ENCODE data around the gene SIL1.

The SIL1 gene

DNA sequence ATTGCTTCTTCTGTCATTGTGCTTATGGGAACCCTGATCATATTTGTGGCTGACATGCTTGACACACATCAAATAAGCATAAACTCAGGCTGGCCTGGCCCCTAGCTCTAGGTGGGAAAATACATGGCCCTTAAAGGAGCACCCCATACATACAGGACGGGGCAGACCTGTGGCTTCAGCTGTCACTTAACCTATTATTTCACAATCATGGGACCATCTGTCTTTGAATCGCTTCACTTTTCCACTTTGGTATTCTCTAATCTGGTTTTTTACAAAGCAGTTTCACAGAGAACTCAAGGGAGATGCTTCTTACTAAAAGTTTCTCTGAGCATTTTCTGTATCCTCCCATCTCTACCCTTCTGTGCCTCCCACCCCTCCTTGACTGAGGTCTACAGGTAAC, 288.4 kb downstream of the SIL1 start:
- peak; percentile 32 for DNase-seq

DNA sequence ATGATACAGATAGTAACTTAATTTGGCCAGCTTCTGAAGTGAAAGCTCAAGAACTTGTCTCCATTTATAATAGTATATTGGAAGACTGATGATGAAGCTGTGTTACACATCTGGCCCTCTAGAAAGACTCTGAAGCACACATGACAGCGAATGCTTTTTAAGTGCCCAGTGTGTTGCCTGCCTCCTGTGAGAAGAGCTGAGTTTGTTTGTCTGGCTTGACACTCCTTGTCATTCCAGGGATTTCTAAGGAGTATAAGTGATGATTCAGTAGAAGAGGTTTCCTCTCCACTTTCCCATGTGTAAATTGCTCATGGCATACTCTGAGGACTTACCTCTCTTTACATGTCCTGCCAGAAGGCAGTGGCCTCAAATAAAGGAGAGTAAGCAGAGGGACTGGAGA, 292.6 kb downstream of the SIL1 start:
- no peak for DNase-seq

DNA sequence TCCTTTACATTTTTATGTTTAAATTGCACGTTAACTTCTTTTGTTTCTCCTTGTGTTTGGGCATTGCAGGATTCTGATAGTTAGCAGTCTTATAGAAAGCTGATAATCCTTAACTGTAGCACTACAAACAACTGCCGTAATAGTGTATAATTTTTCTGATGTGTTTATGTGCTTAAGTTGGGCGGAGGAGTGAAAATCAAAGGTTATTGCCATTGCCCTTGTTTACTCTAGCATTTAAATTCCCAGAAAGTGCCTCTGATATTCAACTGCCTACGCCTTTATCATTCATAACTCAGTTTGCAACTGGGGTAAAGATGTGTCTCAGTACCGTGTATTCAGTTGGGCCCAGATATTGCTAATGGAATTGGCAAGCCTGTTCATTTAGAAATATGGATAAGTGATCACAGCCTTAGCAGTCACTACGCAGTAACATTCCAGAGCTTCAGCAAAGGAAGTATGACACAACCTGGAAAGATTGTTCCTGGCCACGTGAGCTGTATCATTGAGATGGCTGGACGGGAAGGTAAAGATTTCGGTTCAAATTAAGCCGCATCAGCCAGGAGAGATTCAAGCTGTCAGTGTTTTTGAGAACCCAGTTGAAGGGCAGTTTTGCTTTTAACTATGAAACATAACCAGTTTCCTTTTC, 294.9 kb downstream of the SIL1 start:
- DNase-seq, result no peak

DNA sequence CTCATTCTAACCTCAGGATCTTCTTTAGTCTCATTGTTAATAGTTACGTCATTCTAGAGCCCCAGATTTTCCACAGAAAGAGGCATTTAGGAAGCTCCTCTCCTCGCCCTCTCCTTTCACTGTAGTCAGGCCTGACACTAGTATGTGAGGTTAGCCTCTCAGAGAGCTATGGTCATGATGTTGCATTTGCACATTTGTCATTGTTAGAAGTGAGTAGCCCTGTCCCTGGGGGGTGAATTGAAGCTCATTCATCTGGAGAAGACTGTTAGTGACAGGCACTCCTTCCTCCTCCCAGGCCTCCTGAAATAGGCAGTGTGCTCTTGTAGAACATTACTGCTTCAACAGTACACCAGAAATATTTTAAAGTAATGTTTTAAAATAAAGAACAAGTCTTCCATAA, 296.5 kb downstream of the SIL1 start:
- peak; percentile 41 for DNase-seq

DNA sequence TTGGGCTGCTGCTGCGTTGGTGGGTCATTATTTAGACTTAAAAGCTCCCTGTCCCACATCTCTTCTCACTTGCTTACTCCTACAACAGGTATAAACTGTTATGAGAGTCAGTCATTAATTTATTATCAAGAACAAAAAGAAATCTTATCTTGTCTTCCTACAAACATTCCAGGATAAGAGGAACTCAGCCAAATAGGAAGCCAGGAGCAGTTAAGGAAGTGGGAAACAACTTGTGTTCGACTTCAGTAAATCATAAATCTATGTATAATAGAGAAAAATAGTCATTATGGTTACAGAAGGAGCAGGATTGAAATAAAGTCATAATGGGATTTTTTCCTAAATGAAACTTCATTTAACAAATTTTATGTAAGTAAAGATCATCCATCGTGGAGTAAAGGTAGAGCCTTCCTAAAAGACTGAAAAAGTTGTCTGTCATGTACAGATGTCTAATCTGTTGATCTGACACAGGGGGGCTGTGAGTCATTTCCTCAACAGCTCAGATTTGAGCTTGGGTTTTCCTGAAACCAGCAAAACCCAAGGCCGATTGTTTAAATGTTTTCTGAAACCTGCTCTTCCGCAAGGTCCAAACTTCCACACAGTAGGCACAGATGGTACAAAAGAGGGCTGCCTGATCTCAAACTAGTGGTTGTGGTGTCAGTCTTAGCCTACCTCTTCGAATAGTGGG, 297.7 kb downstream of the SIL1 start:
- DNase-seq, result no peak

DNA sequence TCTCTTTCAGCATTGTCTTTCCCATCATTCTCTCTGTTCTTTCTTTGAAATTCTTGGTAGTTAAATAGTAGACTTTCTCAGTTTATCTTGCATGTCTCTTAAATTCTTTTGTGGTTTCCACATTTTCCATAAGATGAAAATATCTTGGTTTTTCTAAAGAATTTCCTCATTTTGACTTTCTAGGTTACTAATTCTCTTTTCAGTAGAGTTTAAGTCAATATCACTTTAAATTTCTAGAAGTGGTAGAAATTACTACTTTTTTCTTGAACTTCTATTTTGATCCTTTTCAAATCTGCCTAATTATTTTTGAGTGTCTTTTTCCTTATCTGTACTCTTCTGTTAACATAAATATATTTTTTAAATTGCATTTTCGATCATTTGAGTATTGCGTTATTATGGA, 299.4 kb downstream of the SIL1 start:
- DNase-seq, result peak; percentile 48

DNA sequence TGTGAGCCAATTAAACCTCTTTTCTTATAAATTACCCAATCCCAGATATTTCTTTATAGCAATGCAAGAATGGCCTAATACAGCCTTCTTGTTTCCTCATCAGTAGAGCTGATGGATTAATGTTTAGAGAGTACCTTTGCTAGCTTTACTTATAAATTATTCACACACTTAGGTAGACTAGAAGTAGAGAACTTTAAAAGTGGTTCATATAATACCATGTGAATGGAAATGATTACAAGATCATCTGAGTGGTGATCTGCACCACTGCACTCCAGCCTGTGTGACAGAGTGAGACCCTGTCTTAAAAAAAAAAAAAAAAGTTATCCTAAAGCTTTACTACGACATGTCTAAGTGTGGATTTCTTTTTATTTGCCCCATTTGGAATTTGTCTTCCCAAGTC, 299.9 kb downstream of the SIL1 start:
- DNase-seq, result no peak

All from MV-4-11 (cell line).